Epidermal melanocyte (primary cell): ENCODE results near the gene PKNOX2.

Experiments
- DNase-seq: peaks from one replicate; pipeline ENCODE4 v3.0.0; 2011; ENCODE audit warnings: low spot score; ENCODE audit not compliant: insufficient read length

The PKNOX2 gene

DNA sequence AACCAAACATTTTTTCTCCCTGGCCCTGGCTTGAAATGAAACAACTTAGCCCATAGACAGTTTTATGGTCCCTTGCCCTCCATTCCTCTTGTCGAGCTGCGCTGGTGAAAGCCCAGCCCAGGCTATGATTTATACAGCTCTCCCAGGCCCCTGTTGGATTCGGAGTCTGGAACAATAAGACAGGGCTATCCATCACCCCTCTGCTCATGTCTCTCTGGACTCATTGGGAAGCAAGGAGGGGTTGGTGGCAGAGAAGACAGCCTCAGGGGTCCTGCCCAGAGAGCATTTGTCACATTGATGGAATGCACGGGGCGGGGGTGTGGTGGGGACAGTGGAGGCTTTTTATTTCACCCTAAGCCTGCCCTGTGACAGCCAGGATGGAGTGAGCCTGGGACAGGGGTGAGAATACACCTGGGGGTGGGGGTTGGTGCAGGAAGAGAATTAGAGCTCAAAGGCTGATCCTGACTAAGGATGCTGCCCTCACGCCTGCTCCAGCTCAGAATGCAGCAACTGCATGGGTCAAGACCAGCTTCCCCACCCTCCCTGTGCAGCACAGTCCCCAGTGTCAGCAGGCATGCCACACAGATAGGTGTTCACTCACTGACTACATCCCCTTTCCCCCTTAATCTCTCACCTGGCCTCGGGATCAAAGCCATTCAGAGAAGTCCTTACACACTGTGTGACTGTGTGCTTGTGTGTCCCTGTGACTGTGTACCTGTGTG is 10.0 kb upstream of the PKNOX2 start:
- no peak for DNase-seq

DNA sequence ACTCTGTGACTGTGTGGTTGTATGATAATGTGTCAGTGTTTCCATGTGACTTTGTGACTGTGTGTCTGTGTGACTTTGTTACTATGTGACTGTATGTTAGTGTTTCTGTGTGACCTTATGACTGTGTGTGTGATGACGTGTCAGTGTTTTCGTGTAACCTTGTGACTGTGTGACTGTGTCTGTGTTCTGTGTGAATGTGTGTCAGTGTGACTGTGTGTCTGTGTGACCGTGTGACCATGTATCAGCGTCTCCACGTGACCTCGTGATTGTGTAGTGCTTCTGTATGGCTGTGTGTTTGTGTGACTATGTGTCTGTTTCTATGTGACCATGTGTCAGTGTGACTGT is 9.5 kb upstream of the PKNOX2 start:
- no peak for DNase-seq

DNA sequence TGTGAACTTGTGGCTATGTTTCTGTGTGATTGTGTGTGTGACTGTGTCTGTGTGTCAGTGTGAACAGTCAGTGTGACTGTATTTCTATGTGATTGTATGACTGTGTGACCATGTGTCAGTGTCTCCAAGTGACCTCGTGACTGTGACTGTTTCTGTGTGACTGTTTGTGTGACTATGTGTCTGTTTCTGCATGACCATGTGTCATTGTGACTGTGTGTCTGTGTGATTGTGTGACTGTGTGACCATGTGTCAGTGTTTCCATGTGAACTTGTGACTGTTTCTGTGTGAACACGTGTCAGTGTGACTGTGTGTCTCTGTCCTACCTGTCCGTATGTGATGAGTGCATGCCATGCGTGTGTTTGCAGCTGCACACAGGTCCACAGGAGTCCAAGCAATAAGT is 8.8 kb upstream of the PKNOX2 start:
- no peak for DNase-seq

DNA sequence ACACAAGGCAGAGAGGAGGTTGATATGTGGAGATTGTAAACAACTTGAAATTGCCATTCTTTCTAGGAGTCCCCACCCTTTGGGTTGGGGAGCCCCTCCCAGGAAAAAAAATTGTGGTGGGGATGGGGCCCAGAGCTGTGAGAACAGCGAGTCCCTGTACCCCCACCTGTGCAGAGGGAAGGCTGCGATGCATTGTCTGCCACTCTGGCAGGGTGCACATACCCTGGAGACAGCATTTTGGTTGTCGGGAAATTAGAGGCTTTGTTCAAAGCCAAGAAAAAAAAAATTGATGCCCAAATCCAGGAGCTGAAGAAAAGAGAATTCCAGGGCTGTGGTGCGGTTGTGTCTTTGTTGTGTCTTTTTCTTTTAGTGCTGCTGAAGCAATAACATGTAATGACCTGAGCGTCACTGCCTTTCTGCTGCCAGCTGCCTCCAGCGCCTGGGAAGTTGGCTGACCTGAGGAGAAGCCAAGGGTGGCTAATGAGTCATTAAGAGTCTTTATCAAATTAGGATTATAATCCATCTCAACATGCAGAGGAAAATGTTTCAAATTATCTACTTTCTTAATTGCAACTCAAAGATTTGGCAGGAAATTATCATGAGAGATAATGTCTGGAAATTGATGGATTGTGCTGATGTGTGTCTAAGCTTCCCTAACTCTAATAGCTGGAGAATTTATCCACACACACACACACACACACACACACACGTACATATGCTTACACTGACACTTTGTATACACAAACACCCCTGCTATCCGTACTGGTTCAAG is 8.0 kb upstream of the PKNOX2 start:
- no peak for DNase-seq

DNA sequence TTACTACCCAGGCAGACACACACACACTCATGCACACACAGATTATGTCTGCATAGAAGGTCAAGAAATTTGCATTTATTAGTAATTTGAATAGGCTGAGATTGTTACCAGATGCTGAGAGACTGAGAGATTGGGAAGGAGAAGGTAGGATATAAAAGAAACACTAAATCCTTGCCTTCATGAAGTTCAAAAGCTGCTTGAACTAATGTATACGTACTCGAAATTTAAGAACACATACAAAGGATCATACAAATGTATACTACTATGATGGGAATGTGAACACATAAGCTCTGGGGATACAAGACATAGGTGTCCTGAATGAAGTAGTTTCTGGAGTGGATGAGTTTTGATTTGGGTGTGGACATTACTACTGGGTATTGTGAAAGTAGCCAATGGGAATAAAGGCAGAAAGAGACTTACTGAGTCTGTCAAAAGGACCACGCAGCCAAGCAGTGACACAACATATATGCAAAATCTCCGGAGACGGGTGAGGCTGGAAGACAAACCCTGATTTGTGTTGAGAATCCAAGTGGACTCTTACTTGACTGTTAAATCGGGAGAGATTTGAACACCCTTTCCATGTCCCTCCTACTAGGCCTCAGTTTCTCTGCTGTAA is 7.3 kb upstream of the PKNOX2 start:
- DNase-seq = no peak

DNA sequence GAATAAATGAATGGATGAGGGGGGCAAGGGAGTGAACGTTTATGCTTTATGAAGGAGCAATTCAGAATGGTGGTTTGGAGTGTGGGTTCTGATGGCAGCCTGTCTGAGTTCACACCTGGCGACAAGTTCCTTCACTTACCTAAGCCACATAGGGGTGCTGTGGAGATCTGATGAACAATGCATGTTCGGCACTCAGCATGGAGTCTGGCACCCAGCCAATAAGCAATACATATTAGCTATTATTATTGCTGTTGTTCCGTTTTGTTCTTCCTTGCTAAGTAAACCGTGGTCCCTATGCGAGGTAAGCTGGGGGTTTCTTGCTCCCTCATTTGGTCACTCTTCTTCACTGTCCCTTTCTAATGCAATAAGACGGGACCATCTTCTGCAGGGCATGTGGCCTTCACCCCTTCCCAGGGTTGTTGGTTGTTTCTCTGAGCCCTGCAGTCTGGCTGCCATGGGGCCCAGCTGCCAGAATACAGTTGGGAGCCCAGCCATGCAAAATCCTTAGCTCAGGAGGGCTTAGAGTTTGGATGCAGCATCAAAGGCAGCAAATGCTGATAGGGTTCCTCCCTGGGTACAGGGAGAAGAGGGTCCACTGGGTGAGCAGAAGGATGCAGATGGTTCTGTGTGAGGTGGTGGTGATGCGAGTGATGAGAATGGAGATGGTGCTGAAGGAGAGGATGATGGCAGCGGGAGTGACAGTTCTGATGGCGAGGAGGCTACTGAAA is 6.4 kb upstream of the PKNOX2 start:
- DNase-seq = no peak

DNA sequence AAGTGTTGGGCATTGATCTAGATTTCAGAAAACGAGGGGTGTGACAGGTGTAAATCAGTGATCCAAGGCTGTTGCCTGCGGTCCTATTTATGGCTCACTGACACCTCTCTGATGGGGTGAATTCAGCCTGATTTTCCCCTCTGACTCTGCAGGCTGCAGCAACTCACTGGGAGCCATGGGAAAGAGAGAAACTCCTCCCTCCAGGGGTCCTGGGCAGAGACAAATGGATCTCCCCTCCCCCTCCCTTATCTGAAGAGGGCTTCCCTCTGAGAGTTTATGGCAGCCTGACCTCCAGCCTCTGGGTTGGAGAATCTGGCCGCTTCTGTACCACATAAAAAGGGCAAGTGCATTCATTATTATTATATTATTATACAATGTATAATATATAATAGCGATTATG is 1.8 kb upstream of the PKNOX2 start:
- DNase-seq = no peak

DNA sequence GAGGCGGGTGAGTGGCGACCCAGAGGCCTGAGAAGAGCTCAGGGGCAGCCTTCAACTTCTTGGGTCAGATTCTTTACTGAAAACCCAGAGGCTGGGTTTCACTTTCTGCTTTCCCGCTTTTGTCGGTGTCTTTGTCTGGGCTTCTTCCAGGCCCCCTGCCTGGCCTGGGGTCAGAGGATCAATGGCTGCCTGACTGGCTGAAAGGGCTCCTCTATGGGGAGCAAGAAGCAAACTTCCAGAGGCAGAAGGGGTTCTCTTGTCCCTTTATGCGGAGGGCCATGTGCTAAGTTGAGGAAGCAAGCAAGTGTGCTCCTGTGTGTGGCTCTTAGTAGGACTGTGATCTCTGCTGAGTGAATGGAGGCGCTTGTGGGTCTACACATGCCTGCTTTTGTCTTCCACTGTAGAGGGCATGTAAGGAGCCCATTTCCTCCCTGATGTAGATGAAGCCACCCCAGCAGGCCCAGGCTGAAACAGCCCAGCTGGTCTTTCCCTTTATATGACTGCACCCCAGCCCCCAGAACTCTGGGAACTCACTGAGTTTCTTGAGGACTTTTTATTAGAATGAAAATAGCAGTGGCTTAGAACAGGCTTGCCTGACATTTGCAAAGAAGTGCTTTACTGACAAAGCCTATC is 1.0 kb upstream of the PKNOX2 start:
- peak; percentile 27 for DNase-seq

DNA sequence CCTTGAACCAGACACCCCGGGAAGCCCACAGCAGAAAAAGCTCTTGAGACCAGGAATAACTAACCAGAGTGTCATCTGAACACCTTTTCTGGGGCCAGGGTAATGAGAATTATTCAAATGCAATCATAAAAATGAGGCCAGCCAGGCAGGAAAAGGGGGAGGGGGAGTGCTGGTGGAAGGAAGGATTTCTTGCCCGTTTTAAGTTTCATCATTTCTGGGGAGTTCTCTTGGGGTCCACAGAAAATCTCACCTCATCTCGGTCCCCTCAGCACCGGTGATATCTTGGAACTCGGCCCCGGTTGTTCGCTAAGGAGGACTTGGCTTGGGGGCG is 495 bp upstream of the PKNOX2 start:
- DNase-seq = no peak

DNA sequence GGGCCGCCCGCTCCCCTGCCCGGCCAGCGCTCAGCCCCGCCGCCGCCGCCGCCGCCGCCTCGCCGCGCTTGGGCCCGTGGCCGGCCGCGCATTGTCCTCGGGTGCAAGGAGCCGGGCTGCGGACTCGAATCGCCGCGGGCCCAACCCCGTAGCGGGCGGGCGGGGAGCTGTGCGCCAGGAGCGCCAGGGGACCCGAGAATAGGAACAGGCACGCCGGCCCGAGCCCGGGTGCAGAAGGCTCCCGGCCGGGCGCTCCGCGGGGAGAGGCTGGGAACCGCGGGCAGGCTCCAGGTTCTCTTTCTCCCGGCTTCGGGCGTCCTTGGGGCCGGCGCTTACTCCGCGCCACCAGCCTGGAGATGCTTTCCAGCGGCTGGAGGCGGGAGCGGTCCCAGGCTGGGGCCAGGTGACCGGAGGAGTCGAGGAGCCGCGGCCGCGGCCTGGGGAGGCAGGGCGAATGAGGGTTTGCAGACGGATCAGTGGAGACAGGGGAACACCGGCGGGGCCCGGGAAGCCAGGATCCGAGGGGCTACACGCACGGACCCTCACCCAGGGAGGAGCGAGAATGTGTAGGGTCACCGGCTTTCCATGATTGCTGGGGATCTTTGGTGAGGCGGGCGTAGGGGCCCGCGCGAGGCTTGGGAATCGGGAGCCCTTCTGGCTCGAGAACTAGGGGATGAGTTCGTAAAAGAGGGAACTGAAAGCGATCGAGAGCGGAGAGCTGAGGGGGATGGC is 726 bp downstream of the PKNOX2 start:
- DNase-seq = no peak

DNA sequence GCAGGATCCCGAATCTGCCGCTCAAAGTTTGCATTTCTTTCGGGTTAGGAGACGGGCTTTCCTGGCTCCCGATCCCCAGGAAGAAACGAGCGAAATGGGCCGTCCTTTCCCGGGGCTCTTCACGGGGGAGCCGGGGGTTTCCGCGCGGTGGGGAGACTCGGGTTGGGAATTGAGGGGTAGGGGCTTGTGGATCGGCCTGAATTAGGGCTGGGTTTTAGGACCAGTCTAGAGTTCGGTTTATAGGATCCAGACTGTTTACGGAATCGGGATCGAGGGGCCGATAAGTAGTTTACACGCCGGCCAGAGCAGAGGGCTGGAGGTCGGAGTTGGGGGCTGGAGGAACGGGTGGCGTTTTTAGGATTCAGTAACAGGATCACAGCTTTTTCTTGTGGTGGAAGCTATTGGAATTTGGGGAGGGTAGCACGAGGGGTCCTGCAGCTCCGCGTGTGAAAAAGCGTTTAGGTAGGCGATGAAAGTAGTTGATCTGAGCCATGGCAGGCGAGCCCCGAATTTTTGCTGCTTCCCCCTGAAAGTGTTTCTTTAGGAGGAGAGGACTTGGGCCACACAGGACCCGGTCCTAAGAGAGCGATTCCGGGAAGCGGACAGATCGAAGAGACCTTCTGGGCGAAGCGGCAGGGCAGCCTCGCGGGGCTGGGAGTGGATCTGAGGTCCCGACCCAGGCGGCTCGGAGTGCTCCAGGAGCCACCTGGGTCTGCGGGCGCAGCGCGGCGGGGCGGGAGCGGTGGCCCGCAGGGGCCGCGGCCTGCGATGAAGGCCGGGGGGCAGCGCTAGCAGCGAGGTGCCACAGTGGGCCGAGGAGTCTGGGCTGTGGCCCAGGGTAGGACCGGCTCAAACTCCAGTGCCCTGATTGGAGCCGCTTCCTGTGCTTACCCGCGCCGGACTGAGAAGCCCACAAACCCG is 1.6 kb downstream of the PKNOX2 start:
- DNase-seq = no peak

DNA sequence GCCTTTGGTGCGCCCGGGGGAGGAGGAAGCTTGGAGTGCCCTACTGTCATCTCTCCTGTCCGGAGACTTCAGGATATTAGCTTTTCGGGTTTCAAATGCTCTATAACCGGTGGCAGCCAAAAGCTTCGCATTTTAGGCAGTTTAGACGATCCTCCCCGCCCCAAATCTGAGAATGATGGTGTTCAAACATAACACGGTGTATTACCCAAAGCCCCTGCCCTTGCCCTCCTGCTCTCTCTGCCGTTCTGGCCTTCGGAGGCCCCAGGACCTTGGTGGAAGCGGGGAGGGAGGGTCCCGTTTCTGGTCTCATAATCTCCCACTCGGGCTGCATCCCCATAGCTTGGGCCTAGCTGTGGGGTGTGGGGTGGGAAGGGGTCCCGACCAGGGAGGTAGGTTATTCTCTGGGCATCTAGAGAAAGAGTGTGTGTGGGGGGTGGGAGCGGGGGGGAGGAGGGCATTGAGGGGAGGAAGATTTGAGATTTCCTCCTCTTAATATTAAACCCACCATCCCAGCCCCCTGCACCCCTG is 2.3 kb downstream of the PKNOX2 start:
- no peak for DNase-seq

DNA sequence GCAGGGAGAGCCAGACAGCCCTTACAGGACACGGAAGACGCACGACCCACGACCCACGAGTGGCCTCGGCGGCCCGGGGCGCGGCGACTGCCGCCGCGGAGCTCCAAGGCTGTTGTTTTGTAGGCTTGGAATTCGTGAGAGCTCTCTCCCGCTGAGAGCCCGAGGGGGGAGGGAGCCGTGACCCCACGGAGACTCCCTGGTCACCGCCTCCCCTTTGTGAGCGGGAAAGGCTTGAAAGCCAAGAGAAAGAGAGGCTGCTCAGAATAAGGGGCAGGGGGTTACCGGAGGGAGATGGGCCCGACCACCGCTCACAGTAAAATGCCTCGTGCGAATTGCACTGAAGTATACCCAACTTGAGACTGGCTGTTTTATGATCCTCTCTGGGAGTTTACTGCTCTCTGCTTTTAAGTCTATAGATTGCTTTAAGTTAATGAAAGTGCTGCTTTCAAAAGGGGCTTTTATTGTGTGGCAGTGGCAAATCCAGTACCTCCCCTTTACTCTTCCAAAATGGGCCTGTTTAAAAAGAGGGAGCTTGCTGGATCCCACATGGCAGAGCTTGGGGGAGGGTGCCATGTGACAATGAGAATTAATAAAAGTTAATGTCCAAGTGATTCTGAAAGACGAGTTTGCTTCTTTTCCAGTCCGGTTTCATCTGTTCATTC is 2.9 kb downstream of the PKNOX2 start:
- DNase-seq = peak; percentile 54

DNA sequence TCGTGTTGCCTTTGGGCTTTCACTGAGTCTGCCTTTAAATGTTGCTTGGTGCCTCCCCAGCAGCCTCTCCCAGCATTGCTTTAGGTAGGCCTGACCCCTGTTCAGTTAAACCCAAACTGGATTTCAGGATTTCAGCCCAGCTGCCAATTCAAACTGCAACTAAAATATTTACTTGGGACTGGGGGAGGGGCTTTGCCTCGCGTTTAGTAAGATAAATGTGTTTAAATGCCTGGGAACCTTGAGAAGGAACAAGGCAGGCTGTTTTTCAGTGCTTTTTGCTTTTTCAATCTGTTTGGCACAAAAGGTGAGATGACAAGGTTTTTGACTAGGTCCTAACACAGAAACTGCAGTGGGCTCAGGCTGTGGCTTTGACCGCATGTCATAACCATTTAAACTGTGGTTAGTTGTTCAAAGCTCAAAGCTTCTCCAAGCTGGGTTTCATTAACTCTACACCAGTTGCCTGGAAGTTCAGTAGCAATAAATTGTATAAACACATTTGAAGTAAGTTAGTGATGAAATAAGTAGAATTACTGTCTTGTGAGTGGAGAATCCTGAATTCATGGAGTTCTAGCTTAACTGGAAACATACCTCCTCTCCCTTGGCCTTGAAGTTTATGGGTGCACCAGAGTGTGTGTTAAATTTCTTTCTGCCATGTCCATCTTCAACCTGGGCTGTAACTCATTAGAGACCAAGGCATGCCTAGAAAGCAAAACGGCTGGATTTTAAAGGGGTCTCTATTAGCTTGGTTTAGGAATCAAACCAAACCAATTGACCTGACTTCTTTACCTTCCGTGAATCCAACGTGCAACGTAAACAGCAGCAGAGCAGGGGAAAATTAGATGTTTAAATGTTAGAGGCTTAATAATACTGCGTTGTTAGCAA is 3.6 kb downstream of the PKNOX2 start:
- peak; percentile 39 for DNase-seq

DNA sequence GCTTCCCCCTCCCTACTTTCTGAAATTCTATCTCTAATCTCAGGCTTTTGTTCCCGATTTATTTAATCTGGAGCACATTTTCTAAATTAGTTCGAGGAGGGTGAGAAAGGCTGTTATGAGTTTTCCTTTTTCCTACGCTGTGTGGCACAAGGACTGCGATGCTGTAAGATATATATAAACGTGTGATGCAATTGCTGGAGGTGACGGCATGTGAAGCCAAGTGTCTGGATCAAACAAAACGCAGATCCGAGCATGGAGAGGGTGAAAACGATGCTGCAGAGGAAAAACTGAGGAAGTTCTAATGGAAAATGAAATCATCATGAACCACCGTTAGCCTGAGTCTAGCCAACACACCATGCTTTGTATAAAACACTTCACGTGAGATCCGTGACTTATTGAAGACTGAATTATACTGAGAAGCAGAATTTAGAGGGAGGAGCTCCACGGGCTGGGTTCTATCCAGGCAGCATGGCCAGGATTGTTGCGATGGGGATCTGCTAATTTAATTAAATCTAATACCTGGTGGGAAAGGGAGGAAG is 4.4 kb downstream of the PKNOX2 start:
- DNase-seq = peak; percentile 54

DNA sequence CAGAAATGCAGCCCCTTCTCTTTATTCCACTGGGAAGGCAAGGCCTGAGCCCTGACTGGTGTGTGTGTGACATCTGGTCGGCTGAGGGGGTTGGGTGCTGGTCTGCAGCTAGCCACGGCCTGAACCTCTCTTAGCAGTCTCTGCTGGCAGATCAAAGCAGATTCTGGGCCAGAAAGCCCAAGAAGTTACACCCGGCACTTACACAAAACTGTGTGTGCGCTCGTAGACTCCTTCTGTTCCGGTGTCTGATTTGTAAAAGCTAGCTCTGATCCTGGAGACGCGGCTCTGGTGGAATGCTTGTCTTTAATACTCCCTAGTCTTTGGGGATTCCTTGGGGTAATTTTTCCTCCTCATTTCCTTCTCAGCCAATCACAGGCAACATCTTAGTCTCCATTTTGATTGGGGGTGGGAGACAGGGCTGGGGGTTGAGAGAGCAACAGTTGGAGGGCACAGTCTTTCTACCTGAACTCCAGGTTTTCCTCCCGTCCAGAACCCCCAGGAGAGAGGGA is 5.5 kb downstream of the PKNOX2 start:
- no peak for DNase-seq

DNA sequence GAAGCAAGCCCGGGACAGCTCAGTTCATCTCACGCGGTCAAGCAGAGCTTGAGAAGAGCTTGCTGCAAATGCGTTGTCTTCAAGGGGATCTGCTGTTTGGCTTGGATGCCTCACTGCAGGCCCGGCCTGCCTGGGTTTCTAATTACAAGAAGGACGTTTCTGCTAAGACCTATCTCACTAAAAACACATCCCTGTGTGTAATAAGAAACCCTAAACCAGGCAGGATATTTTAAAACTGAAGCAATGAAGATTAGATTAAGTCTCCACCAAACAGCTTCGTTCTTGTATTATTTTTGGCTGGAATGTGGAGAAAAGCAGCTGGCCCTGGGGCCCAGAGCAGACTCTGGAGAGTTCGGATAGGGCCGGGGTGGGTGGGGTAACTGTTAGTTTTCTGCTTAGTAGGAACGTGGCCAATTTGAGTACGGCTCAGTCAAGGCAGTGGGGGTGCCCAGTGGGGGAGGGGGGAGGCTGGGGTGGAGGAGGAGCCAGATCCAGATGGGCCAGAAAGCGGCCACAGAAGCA is 6.0 kb downstream of the PKNOX2 start:
- DNase-seq = no peak
